IMR-90 (cell line): ENCODE measurements around the gene ACTMAP. TPM values are rescaled to one million over a fixed set of nuclear protein-coding genes. Genes with fewer than 3 reads are reported as not detected.

Experiments used
- MAZ ChIP-seq: IDR thresholded peaks from 2 replicates; pipeline ENCODE4 v1.6.1; 2012; ENCODE audit warnings: low read depth, mild to moderate bottlenecking, low read length, improper control_type of control experiment, moderate library complexity, borderline replicate concordance
- RFX5 ChIP-seq: IDR thresholded peaks from 2 replicates; pipeline ENCODE4 v1.8.0; 2012; ENCODE audit warnings: low read depth, mild to moderate bottlenecking, low read length, moderate library complexity
- polyA plus RNA-seq, 3 experiments: library from polyadenylated mRNA; depleted of rRNA; stranded (reverse); fragments of >200 nt; gene quantifications; 2 replicates each; pipeline ENCODE4 v1.2.3, GENCODE V29; 2012; ENCODE audit warnings: low replicate concordance in 1 of 3
- total RNA-seq: library from RNA; depleted of rRNA; stranded (reverse); fragments of >200 nt; gene quantifications from 2 replicates; pipeline ENCODE4 v1.2.3, GENCODE V29; 2012
- TF ChIP-seq, protein P1 (sequence below): fragments of 150-350 bp; IDR thresholded peaks from 2 replicates; pipeline ENCODE4 v1.6.1; 2016; ENCODE audit warnings: low read depth, mild to moderate bottlenecking, low read length, moderate library complexity, borderline replicate concordance

The ACTMAP gene
- total and polyA plus RNA-seq, 2 of the 4 experiments (the other 2 are of a cell fraction): 0.54 to 5.4 TPM

DNA sequence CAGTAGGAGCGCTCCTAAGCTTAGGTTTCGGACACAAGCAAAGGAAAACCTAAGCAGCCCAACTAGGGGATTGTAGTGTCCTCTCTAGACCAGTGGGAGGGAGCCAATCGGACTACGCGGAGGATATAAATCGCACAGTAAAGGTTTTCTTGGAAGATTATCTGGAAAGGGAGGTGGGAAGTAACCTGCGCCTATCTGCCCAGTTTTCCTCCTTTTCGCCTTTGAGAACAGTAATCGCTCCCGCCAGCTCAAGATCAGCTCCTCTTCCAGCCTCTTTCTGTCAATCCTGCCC, 27.3 kb upstream of the ACTMAP start (continued):
- TF ChIP-seq, protein P1, sequence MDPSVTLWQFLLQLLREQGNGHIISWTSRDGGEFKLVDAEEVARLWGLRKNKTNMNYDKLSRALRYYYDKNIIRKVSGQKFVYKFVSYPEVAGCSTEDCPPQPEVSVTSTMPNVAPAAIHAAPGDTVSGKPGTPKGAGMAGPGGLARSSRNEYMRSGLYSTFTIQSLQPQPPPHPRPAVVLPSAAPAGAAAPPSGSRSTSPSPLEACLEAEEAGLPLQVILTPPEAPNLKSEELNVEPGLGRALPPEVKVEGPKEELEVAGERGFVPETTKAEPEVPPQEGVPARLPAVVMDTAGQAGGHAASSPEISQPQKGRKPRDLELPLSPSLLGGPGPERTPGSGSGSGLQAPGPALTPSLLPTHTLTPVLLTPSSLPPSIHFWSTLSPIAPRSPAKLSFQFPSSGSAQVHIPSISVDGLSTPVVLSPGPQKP: no peak
- TF ChIP-seq MAZ (no peak), RFX5 (no peak)
